Endothelial cell of umbilical vein (primary cell): ENCODE measurements around the gene SEZ6.

Source experiments
- EZH2 ChIP-seq: IDR thresholded peaks from 2 replicates; pipeline ENCODE4 v1.6.1; 2012; ENCODE audit warnings: borderline replicate concordance, low read depth, mild to moderate bottlenecking, moderate library complexity, low read length, inconsistent platforms; ENCODE audit not compliant: severe bottlenecking
- FOS ChIP-seq: IDR thresholded peaks from 2 replicates; pipeline ENCODE4 v1.6.1; 2011; ENCODE audit warnings: mild to moderate bottlenecking, low read length, moderate library complexity, borderline replicate concordance; ENCODE audit not compliant: insufficient read depth
- JUN ChIP-seq: IDR thresholded peaks from 2 replicates; pipeline ENCODE4 v1.6.1; 2011; ENCODE audit warnings: borderline replicate concordance, low read depth; ENCODE audit not compliant: insufficient read length, insufficient read depth
- MYC ChIP-seq: IDR thresholded peaks from one replicate; pipeline ENCODE4 v1.6.1; 2011; ENCODE audit warnings: mild to moderate bottlenecking, low read depth, low read length
- POLR2A ChIP-seq: IDR thresholded peaks from 2 replicates; pipeline ENCODE4 v1.6.1; 2012; ENCODE audit warnings: low read depth, mild to moderate bottlenecking, control low read depth, low read length
- POLR2AphosphoS5 ChIP-seq: IDR thresholded peaks from 2 replicates; pipeline ENCODE4 v1.6.1; 2012; ENCODE audit warnings: low read depth, mild to moderate bottlenecking, control low read depth, low read length, moderate library complexity; ENCODE audit not compliant: insufficient read depth
- TF ChIP-seq, protein P1 (sequence below), 2 donors: IDR thresholded peaks; 1 replicate in 1 of 2; 2 replicates in 1 of 2; pipeline ENCODE4 v1.5.1; 2011; ENCODE audit warnings: low read length in 2 of 2, mild to moderate bottlenecking in 2 of 2, moderate library complexity in 2 of 2, control low read depth in 1 of 2, inconsistent platforms in 1 of 2, low read depth in 1 of 2; ENCODE audit not compliant: insufficient read depth in 1 of 2; ENCODE audit errors: extremely low read depth in 1 of 2

DNA sequence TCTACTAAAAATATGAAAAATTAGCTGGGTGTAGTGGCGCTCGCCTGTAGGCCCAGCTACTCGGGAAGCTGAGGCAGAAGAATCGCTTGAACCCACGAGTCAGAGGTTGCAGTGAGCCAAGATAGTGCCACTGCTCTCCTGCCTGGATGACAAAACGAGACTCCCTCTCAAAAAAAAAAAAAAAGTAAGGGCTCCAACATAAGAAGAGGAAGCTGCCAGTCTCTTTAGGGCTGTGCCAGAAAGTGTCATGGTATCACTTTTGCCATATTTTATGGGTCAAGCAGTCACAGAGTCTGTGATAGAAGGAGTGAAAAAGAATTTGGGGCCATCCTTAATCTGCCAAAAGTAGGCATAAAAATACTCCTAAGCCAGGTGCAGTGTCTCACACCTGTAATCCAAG lies 35.7 kb upstream of the SEZ6 start:
- TF ChIP-seq, protein P1, sequence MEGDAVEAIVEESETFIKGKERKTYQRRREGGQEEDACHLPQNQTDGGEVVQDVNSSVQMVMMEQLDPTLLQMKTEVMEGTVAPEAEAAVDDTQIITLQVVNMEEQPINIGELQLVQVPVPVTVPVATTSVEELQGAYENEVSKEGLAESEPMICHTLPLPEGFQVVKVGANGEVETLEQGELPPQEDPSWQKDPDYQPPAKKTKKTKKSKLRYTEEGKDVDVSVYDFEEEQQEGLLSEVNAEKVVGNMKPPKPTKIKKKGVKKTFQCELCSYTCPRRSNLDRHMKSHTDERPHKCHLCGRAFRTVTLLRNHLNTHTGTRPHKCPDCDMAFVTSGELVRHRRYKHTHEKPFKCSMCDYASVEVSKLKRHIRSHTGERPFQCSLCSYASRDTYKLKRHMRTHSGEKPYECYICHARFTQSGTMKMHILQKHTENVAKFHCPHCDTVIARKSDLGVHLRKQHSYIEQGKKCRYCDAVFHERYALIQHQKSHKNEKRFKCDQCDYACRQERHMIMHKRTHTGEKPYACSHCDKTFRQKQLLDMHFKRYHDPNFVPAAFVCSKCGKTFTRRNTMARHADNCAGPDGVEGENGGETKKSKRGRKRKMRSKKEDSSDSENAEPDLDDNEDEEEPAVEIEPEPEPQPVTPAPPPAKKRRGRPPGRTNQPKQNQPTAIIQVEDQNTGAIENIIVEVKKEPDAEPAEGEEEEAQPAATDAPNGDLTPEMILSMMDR (IDR thresholded peaks at IDR 0.05; ENCODE audit: extremely low read depth in 1 of 2, insufficient read depth in 1 of 2, low read depth in 1 of 2, low read length in 2 of 2), result no peak
- TF ChIP-seq POLR2A, result no peak
- TF ChIP-seq EZH2, result no peak
- TF ChIP-seq FOS, result no peak
- TF ChIP-seq JUN, result no peak
- TF ChIP-seq POLR2AphosphoS5, result no peak
- no peak for TF ChIP-seq MYC
